GM12872 (cell line): ENCODE results near the gene BBS2.

ENCODE experiments used
- TF ChIP-seq, protein P1 (sequence below): IDR thresholded peaks from 3 replicates; pipeline ENCODE4 v1.5.1; 2011; ENCODE audit warnings: low read depth, mild to moderate bottlenecking, low read length, moderate library complexity; ENCODE audit not compliant: insufficient read depth

Gene BBS2

DNA sequence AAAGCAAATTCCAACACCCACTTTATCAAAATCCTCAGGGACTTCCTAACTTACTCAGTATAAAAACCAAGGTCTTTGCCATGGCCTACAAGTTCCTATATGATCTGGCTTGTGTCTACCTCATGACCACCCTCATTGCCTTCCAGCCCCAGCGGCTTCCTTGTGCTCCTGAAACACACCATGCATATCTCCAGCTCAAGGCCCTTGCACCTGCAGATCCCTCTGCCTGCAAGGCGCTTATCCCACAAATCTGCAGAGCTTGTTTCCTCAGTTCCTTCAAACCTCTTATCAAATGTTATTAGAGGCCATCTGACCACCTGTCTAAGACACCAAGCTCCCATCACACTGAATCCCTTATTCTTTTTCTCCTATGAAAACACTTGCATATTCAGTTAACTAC is 2.6 kb downstream of the BBS2 start:
- TF ChIP-seq, protein P1, sequence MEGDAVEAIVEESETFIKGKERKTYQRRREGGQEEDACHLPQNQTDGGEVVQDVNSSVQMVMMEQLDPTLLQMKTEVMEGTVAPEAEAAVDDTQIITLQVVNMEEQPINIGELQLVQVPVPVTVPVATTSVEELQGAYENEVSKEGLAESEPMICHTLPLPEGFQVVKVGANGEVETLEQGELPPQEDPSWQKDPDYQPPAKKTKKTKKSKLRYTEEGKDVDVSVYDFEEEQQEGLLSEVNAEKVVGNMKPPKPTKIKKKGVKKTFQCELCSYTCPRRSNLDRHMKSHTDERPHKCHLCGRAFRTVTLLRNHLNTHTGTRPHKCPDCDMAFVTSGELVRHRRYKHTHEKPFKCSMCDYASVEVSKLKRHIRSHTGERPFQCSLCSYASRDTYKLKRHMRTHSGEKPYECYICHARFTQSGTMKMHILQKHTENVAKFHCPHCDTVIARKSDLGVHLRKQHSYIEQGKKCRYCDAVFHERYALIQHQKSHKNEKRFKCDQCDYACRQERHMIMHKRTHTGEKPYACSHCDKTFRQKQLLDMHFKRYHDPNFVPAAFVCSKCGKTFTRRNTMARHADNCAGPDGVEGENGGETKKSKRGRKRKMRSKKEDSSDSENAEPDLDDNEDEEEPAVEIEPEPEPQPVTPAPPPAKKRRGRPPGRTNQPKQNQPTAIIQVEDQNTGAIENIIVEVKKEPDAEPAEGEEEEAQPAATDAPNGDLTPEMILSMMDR = no peak

DNA sequence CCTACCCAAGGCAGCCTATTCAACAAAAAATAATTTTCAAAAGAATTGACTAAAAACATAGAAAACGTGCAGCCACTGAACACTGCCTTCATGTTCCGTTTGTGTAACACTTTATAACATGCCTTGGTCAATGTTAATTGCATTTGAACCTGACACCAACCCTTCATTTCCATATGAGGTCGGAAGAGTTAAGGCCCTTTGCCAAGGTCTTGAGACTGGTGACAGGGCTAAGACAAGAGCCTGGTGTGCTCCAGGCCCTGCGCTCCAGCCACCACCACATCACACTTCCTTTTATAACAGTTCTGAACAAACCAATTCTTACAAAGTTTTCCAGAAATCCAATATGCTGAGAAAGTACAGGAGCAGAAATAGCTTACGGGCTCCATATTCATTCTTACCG is 4.2 kb downstream of the BBS2 start:
- TF ChIP-seq, protein P1 = no peak

DNA sequence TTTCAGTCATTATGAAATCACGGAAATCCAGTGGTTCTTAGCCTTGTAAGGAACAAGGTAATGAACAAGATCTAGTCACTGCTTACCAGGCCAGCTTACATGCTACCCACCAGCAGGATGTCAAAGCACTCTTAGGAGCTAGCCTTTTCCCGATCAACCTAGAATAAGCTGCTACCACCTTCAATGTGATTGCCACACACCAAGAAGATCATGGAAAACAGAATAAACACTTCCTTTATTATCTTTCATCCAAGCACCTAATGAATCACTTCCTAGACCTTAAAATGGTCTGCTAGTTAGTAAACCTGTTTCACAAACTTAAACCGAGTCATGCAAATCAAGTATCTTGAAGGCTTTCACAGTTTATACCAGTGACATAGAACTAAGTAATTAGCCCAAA is 5.0 kb downstream of the BBS2 start:
- TF ChIP-seq, protein P1 = no peak

DNA sequence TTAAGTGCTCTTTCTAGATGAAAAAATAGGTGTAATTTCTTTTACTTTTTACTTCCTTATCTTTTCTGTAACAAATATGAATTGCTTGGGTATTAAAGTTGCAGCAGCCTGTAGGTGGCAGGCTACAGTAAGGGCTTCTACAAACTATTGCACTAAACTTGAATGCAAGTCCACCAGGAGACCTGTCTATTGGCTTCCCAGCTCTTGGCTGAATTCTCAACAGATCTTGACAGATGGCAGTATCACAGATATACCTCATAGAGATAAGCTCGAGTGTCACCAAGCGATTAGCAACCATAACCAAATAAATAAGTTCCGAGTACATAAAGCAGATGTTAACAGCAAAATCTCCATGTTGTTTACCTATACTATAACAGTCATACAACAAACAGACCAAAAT is 5.9 kb downstream of the BBS2 start:
- TF ChIP-seq, protein P1 = peak; percentile 61

DNA sequence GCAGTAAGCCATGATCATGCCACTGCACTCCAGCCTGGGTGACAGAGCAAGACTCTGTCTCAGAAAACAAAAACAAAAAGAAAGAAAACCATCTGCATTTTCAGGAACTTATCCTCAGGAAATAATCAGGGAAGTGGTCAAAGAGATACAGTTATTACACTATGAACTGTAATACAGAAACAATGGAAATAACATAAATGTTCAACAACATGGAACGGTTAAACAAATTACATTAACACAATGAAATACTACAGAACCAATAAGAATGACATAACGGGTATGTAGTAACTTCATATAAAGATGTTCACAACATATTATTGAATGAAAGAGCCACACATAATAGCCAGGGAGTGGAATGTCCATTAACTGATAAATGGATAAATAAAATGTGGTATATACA is 6.7 kb downstream of the BBS2 start:
- TF ChIP-seq, protein P1 = no peak

DNA sequence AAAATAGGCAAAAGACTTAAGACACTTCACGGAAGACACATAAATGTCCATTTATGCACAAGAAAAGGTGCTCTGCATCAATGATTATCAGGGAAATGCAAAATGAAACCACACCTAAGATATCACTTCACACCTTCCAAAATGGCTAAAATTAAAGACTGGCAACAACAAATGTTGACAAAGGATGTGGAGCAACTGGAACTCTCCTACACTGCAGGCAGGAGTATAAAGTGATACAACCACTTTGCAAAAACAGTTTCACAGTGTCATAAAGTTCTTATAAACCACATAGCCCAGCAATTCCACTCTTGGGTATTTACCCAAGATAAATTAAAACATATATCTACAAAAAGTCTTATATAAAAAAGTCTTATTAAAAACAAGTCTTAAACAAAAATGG is 7.8 kb downstream of the BBS2 start:
- TF ChIP-seq, protein P1 = no peak

DNA sequence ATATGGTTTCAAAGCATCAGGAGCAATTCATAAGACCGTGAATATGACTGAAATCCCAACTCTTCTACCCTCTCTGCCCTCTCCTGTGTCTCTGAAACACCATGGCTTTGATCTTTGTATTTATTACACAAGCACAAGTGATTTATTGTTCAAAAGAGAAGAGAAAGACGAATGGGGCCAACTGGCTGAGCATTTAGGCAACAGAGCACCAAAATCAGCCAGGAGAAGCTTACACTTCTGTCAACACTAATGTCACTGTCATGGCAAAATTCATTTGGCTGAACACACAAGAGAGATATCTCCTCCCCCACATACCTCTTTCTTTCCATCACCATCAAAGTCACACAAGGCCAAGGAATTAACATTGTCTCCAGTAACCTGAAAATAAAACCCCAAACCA is 9.3 kb downstream of the BBS2 start:
- TF ChIP-seq, protein P1 = no peak

DNA sequence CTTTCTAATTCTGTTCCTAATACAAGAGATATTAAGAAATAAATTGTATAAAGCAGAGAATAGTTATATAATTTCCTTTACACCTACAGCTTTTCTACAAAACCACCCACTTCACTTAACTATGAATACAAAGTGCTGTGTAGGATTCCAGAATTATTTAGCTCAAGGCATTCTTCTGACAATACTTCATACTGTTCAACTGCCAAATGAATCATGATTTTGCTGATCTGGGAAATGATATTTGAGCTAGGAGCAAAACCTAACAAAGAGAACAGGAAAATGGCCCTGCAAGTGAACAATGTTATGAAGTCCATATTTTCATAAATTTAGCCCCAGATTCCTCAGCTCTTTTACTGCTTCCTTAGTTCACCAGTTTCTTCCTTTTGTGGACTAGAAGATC is 12.9 kb downstream of the BBS2 start:
- TF ChIP-seq, protein P1 = no peak
